ENCODE results near the gene TLR1.

DNA sequence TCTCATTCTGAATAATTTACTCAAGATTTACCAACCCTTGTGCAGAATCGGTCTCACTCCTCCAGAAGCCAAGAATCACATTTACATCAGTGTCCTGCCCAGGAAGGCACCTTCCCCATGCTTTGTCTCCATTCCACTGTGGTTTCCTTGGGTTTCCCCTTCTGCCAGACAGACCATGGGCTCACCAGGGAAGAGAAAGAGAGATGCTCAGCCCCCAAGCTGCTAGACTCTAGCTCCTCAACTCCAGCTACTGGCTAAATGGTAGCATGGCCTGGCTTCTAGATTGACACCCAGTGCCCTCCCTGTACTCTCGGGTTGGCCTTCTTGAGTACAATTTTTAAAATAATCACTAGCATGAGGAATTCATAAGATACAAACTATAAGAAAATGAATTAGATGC, 34.7 kb downstream of the TLR1 start:
- TF ChIP-seq POLR2A (IDR thresholded peaks at IDR 0.05; ENCODE audit: extremely low read depth, insufficient read length) (no peak), MYC (IDR thresholded peaks at IDR 0.05; ENCODE audit: low read depth, low read length) (no peak)
- TF ChIP-seq, protein P1, sequence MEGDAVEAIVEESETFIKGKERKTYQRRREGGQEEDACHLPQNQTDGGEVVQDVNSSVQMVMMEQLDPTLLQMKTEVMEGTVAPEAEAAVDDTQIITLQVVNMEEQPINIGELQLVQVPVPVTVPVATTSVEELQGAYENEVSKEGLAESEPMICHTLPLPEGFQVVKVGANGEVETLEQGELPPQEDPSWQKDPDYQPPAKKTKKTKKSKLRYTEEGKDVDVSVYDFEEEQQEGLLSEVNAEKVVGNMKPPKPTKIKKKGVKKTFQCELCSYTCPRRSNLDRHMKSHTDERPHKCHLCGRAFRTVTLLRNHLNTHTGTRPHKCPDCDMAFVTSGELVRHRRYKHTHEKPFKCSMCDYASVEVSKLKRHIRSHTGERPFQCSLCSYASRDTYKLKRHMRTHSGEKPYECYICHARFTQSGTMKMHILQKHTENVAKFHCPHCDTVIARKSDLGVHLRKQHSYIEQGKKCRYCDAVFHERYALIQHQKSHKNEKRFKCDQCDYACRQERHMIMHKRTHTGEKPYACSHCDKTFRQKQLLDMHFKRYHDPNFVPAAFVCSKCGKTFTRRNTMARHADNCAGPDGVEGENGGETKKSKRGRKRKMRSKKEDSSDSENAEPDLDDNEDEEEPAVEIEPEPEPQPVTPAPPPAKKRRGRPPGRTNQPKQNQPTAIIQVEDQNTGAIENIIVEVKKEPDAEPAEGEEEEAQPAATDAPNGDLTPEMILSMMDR (IDR thresholded peaks at IDR 0.05; ENCODE audit: low read depth, low read length): no peak

All from NB4 (cell line).